Measurements from ENCODE around the gene SYNJ2. TPM values are rescaled to one million over a fixed set of nuclear protein-coding genes. Genes with fewer than 3 reads are reported as not detected.

SYNJ2 gene
- total and polyA plus RNA-seq, 9 donors = 3.6 to 18.7 (median 9.8) TPM

DNA sequence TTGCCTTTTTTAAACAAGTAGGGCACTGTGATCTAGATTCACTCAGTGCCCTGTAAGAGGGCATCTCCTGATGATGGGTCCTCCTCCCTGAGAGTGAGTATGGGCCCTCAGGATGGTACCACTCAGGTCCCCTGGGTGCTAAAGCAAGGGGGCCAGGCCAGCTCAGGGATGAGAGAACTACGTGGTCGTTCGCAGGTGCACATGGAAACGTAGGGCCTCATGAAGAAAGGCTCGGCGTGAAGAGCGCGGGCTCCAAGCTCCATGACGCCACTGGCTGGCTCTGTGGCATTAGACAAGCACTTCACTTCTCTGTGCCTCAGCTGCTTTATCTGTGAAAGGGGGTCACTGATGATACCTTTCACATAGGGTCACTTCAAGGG, 50.7 kb downstream of the SYNJ2 start:
- WGBS, 3 donors = 83 to 94% (median 92%) methylated on average over 9 of the region's 9 CpGs
- H3K4me3 ChIP-seq = no peak overlapping the region
- H3K9me3 ChIP-seq = no peaks in the 10 kb centered on the region
- intact Hi-C loops (cut with DNase I) = no loop called here
- TF ChIP-seq, protein P1, sequence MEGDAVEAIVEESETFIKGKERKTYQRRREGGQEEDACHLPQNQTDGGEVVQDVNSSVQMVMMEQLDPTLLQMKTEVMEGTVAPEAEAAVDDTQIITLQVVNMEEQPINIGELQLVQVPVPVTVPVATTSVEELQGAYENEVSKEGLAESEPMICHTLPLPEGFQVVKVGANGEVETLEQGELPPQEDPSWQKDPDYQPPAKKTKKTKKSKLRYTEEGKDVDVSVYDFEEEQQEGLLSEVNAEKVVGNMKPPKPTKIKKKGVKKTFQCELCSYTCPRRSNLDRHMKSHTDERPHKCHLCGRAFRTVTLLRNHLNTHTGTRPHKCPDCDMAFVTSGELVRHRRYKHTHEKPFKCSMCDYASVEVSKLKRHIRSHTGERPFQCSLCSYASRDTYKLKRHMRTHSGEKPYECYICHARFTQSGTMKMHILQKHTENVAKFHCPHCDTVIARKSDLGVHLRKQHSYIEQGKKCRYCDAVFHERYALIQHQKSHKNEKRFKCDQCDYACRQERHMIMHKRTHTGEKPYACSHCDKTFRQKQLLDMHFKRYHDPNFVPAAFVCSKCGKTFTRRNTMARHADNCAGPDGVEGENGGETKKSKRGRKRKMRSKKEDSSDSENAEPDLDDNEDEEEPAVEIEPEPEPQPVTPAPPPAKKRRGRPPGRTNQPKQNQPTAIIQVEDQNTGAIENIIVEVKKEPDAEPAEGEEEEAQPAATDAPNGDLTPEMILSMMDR (IDR thresholded peaks at IDR 0.05) = no peak
- TF ChIP-seq EP300 (IDR thresholded peaks at IDR 0.05) (no peak), POLR2A (IDR thresholded peaks at IDR 0.05) (no peak)
- H3K4me1 ChIP-seq (ENCODE audit: insufficient read depth) = peaks cover 3% of the 10 kb centered on the region
- DNase-seq = peak in 1 of 5 donors; percentile 28
- H3K27ac ChIP-seq = no peak overlapping the region
- H3K27me3 ChIP-seq = no peaks in the 10 kb centered on the region
- no peaks in the 10 kb centered on the region for H3K36me3 ChIP-seq

DNA sequence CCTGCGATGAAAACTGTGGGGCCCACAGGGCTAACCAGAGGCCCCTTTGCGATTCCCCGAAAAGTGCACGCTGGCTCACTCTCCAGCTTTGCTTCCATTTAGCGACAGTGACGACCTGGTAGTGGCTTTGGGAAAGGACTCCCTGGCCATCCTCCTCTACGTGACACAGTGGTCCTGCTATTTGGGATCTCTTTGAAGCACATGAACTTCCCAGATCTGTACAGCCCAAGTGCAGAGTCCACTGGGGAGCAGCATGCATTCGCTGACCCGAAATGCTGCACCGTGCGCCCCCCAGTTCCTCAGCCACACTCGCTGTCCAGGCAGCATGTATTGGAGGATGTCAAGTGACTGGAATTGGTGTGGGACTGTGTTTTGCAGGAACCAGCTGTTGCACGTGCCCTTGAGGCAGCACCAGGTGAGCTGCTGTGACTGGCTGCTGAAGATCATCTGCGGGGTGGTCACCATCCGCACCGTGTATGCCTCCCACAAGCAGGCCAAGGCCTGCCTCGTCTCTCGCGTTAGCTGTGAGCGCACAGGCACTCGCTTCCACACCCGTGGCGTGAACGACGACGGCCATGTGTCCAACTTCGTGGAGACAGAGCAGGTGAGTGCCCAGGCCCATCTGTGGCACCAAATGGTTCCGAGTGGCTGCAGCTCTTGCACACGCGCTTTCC, 51.6 kb downstream of the SYNJ2 start:
- Histone ChIP-seq H3K4me1 (ENCODE audit: insufficient read depth) (peaks cover 3% of the 10 kb centered on the region), H3K4me3 (no peak overlapping the region), H3K9me3 (no peaks in the 10 kb centered on the region), H3K36me3 (no peaks in the 10 kb centered on the region), H3K27ac (no peak overlapping the region), H3K27me3 (no peaks in the 10 kb centered on the region)
- intact Hi-C loops (cut with DNase I) = no loop called here
- TF ChIP-seq EP300 (IDR thresholded peaks at IDR 0.05) = no peak
- TF ChIP-seq, protein P1 (IDR thresholded peaks at IDR 0.05) = no peak
- no peak for TF ChIP-seq POLR2A (IDR thresholded peaks at IDR 0.05)
- 94 to 95% (median 94%) methylated on average over 30 of the region's 30 CpGs for WGBS, 3 donors
- DNase-seq = peak in 1 of 5 donors; percentile 24

DNA sequence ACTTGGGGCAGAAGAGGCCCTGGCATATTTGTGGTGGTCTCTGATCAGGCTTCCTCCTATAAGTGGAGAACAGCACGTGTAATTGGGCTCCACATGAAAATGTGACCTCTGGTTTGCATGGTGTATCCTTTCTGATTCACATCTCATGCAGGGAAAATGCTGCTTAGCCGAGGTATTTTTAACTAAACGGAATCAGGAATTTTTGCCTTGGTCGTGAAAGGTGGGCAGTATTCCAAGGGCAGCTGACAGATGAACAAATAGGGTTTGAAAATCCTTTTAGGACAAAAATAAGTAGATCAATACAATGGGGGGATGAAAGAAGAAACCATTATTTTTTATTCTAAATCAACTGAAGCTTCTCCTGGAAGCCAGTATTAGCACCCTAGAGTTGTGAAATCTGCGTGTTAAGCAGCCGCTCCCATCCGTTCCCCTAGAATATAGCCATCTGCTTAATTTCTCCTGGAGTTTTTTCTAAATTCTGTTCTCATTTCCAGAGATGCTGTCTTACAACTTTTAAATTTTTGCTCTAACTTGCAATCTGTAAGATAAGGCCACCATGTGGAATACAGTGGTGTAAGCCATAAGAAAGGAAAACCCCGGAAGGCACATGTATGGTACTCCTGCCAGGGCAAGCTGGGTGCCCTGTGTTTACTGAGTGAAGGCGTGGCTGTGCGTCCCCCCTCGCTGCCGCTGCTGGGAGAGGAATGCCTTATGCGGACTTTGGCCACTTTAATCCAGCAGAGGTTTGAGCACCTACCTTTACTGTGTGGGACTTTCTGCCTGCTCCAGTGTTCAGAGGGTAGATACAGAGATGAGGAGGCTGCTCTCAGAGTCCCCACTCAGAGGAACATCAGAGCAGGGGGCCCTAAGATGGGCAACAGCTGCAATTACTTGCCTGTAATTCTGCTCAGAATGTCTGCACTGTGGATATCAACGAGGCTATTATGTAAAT, 52.4 kb downstream of the SYNJ2 start:
- Histone ChIP-seq H3K27me3 (no peaks in the 10 kb centered on the region), H3K4me3 (no peak overlapping the region), H3K36me3 (no peaks in the 10 kb centered on the region), H3K27ac (no peak overlapping the region), H3K9me3 (no peaks in the 10 kb centered on the region), H3K4me1 (ENCODE audit: insufficient read depth) (peaks cover 3% of the 10 kb centered on the region)
- intact Hi-C loops (cut with DNase I) = no loop called here
- no peak for DNase-seq
- 75 to 83% (median 81%) methylated on average over 14 of the region's 14 CpGs for WGBS, 3 donors
- TF ChIP-seq, protein P1 (IDR thresholded peaks at IDR 0.05) = no peak
- TF ChIP-seq POLR2A (IDR thresholded peaks at IDR 0.05) (no peak), EP300 (IDR thresholded peaks at IDR 0.05) (no peak)

DNA sequence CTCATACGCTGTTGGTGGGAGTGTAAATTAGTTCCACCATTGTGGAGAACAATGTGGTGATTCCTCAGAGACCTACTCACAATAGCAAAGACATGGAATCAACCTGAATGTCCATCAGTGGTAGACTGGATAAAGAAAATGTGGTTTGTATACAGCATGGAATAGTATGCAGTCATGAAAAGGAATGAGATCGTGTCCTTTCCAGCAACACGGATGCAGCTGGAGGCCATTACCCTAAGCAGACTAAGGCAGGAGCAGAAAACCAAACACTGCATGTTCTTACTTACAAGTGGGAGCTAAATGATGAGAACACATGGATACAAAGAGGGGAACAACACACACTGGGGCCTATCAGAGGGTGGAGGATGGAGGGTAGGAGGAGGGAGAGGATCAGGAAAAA, 54.6 kb downstream of the SYNJ2 start:
- peaks cover 20% of the 10 kb centered on the region for H3K4me1 ChIP-seq (ENCODE audit: insufficient read depth)
- no peaks in the 10 kb centered on the region for H3K9me3 ChIP-seq
- no peaks in the 10 kb centered on the region for H3K27me3 ChIP-seq
- no peak overlapping the region for H3K4me3 ChIP-seq
- WGBS, 3 donors = 80 to 100% (median 94%) methylated on average over 3 of the region's 3 CpGs
- no peak for TF ChIP-seq POLR2A (IDR thresholded peaks at IDR 0.05)
- TF ChIP-seq, protein P1 (IDR thresholded peaks at IDR 0.05) = no peak
- TF ChIP-seq EP300 (IDR thresholded peaks at IDR 0.05) = no peak
- DNase-seq = no peak
- H3K27ac ChIP-seq = no peak overlapping the region
- no peaks in the 10 kb centered on the region for H3K36me3 ChIP-seq
- intact Hi-C loops (cut with DNase I) = no loop called here
